SKM-1 treated with dmso at 0.1 percent for 144 hours (cell line): ENCODE measurements around the gene UHRF2.
"Not testable (repeated sequence)": the region's sequence is repeated elsewhere in the genome, so short reads cannot be mapped to it uniquely, and the experiment has no call there.

Experiments
- DNase-seq: peaks from one replicate; lab custom pipeline; 2025; ENCODE audit not compliant: unreplicated experiment; lab: John Stamatoyannopoulos, UW

UHRF2 gene

GRCh38 chr9:6488395-6488794, 75.4 kb downstream of the UHRF2 start:
- DNase-seq: no peak

- DNase-seq: no peak
Measured at GRCh38 chr9:6489099-6489498, 76.1 kb downstream of the UHRF2 start.

GRCh38 chr9:6490863-6491262, 77.9 kb downstream of the UHRF2 start:
- no peak for DNase-seq

GRCh38 chr9:6495466-6495865, 82.5 kb downstream of the UHRF2 start:
- no peak for DNase-seq

DNA sequence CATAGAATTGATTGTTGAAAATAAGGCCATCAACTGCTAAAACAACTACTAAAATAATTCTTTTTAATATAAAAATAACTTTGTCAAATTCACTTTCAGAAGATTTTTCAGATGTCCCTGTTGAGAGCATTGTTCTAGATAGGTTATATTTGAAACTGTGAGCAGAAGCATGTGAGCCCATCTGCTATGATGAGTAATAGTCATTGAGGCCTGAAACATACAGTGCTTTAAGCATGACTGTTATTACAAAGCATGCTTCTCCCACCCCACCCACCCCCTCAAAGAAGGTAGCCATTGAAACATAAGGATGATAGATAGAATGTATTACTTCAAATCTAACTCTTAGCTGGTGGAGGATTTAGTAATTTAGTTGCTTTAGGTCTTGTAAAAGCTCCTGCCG, 86.0 kb downstream of the UHRF2 start:
- DNase-seq: no peak

DNA sequence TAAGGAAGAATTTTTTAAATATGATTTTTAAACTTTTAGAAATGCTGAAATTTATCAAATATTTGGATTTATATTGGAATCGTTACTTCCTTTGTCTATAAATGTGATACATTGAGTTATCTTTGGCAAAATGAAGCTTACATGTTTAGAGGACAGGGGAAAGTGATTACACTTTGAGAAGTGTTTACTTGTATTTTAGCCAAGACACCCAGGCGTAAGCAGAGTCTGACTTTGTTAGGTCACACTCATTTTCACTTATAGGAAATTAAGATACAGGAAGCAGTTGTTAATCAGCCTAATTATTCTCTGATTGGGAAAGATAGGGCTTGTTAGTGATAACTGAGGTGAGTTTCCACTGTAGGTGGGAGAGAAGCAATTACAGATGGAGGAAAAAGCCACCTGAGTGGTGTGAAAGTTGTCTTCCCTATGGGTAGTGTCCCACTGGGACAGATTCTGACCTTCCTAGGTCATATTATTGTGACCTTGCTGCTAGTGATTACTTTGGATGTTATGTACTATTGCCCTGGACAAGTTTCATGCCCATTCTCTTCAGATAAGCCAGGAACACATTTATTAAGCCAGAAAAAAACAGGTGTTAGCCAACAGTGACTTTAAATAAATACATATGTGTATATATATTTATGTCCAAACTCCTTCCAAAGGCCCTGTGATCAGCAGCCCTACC, 88.7 kb downstream of the UHRF2 start:
- DNase-seq: no peak

GRCh38 chr9:6502399-6502798, 89.4 kb downstream of the UHRF2 start:
- no peak for DNase-seq

DNA sequence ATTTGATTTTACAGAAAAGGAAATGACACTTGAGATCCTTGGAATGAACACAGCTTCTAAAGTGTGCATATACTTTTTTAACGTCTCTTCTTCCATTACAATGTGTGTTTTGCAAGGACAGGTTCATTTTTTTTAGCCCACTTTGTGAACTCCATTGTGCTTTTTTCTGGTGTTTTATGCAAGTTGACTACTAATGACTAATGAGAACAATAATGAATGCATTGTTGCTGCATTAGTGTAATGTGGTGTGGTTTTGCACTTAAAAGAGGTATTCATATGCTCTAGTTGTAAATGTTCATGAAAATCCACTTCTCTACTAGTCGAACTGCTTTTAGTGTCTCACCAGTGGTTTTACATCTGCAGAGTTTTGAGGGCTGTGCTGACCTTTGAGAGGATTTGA, 93.6 kb downstream of the UHRF2 start:
- DNase-seq: no peak

DNA sequence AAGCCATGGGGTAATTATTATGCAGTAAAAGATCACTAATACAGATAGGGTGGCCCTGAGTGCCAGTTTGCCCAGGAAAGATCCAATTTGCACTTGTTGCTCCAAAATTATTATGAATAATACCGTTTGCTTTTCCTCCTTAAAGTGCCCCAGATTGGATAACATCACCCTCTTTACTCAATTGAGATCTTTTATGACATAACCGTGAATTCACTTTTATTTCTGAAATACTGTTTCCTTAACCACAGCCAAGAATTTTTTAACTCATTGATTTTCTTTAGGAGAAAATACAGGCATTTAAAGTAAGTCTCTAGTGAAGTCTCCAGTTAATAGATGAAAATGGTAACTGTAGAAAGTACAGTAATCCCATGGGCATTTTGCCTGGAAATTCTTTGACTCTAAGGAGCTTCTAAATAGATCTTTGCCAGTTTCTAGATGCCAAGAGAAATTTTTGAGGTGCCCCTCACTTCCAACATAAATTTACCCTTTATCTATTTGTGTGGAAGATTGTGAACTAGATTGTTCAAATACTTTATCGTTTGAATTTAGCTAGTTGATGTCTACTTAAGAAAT, 99.2 kb downstream of the UHRF2 start:
- DNase-seq: no peak

GRCh38 chr9:6522263-6522662, 109.3 kb downstream of the UHRF2 start:
- no peak for DNase-seq

DNA sequence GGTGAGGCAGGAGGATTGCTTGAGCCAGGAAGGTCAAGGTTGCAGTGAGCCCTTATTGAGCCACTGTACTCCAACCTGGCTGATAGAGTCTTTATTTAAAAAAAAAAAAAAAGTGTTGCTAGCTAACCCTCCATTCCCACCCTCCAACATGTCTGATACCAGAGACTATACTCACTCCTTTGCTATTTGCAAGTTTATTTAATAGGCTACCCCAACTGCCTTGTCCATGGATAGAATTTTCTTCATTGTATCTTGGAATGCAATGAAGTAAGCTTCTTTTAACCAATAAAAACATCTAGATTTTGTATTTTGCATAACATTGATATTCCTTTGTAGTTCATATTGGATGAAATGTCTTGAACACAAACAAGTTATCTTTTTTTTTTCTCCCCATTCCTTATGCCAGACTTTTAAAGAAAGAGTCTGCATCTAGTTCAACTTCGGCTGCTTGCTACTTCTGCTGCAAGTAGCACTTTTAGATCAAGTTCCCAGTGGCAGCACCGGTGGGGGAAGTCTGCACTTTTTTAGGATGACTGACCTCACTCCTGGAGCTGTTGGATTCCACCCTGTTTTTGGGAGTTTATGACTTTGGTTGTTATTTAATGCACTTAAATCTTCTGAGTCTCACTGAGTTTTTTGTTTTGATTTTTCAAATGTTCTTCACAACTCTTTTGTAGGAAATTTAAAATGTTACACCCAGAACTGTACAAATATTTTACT, 112.5 kb downstream of the UHRF2 start:
- no peak for DNase-seq

GRCh38 chr9:6535594-6535993, 122.6 kb downstream of the UHRF2 start:
- no peak for DNase-seq

GRCh38 chr9:6538666-6539071, 125.7 kb downstream of the UHRF2 start:
- DNase-seq: no peak

GRCh38 chr9:6542617-6543016, 129.6 kb downstream of the UHRF2 start:
- DNase-seq: not testable (repeated sequence)

DNA sequence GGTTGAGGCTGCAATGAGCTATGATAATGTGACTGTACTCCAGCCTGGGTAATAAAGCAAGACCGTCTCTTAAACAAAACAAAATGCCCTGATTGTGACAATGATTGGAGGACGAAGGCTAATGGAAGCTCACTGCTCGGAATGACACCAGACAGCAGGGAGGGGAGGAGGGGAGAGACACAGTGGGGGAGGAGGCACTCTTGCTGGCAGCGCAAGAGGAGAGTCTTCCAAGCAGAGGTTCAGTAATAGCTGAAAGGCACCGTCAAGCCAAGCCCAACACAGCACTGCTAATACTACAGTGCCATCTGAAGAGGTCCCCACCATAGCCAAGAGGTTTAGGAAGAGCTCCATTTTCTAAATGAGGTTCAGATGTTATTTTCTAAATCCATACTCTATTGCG, 130.2 kb downstream of the UHRF2 start:
- no peak for DNase-seq

DNA sequence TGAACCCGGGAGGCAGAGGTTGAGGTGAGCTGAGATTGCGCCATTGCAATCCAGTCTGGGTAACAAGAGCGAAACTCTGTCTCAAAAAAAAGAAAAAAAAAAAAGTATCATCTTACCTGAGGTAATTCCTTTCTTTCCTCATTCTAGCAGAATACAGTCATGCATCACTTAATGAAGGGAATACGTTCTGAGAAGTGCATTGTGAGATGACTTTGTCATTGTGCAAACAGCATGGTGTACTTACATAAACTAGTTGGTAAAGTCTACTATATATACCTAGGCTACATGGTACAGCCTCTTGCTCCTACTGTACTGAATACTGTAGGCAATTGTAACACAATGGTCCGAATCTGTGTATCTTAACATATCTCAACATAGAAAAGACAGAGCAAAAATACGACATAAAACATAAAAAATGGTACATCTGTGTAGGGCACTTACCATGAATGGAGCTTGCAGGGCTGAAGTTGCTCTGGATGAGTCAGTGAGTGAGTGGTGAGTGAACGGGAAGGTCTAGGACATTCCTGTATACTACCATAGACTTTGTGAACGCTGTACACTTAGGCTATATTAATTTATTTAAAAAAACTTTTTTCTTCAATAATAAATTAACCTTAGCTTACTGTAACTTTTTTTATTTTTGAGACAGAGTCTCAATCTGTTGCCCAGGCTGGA, 132.2 kb downstream of the UHRF2 start:
- no peak for DNase-seq

GRCh38 chr9:6549106-6549800, 136.3 kb downstream of the UHRF2 start:
- DNase-seq: no peak

- no peak for DNase-seq
Measured at GRCh38 chr9:6551136-6551535, 138.1 kb downstream of the UHRF2 start.

DNA sequence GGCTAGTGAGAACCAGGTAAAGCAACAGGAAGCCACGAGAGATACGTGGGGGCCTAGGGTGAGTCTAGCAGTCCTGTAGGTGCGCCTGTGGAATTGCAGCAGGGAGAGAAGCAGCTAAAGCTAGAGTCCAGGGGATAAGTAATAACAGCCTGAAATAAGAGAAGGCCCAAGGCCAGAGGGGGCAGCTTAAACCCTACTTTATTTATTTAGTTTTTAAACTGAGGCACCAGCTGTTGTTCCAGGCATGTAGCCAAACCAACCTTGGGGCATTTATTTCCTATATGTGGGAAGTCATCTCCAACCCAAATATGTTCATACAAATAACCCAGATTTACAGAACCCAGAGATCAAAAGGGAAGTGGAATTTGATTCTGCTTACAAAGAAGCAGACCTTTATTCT, 139.0 kb downstream of the UHRF2 start:
- DNase-seq: no peak

- no peak for DNase-seq
Measured at GRCh38 chr9:6552498-6553121, 139.6 kb downstream of the UHRF2 start.

DNA sequence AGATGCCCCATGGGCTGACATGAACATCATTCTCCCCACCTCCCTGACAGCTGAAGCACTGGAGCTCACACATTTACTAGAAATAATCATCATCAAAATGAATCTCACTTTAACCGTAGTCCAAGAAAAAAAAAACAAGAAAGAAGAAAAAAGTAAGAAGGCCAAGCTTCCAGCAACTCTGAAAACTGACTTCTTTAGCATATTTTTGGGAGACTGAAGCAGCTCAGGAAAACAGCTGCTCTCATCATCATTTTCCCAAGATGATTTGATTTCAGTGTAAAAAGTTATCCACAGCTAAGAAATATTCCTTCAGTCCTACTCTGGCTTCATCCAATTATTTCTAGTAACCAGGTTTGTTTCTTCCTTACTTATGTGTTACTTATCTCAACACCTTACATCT, 140.9 kb downstream of the UHRF2 start:
- DNase-seq: no peak
